Nephron progenitor cell (in vitro differentiated cells): ENCODE results near the gene NDUFS2.

Experiments
- DNase-seq: peaks from one replicate; pipeline ENCODE4 v3.0.0; 2021
- H3K27ac Mint-ChIP-seq: 2 replicates; pipeline ENCODE4 v1.8.0; 2021; ENCODE audit warnings: mild to moderate bottlenecking, moderate library complexity, mixed read lengths
- H3K27me3 Mint-ChIP-seq: 2 replicates; pipeline ENCODE4 v1.8.0; 2021; ENCODE audit warnings: mild to moderate bottlenecking, low read depth, mixed read lengths; ENCODE audit not compliant: poor library complexity
- H3K36me3 Mint-ChIP-seq: 2 replicates; pipeline ENCODE4 v1.8.0; 2021; ENCODE audit warnings: low read depth, mixed read lengths
- H3K4me1 Mint-ChIP-seq: 2 replicates; pipeline ENCODE4 v1.8.0; 2021; ENCODE audit warnings: mixed read lengths
- H3K4me3 Mint-ChIP-seq: 2 replicates; pipeline ENCODE4 v1.8.0; 2021; ENCODE audit warnings: mild to moderate bottlenecking, moderate library complexity, mixed read lengths
- H3K9me3 Mint-ChIP-seq: 2 replicates; pipeline ENCODE4 v1.8.0; 2021; ENCODE audit warnings: mild to moderate bottlenecking, moderate library complexity, mixed read lengths
- CTCF ChIP-seq: fragments of 200-600 bp; sonication (generic); IDR thresholded peaks from 2 replicates; pipeline ENCODE4 v1.5.0; 2021; ENCODE audit warnings: antibody characterized with exemption

NDUFS2 gene

GRCh38 chr1:161163793-161164192, 38.4 kb upstream of the NDUFS2 start:
- Mint-ChIP-seq H3K27me3 (peaks cover 2% of the 10 kb centered on the region), H3K36me3 (peaks cover 35% of the 10 kb centered on the region), H3K4me1 (peaks cover 75% of the 10 kb centered on the region), H3K9me3 (no peaks in the 10 kb centered on the region), H3K4me3 (no peak overlapping the region), H3K27ac (peak overlapping the region; percentile 93)
- no peak for TF ChIP-seq CTCF
- DNase-seq = no peak

GRCh38 chr1:161164901-161165610, 37.1 kb upstream of the NDUFS2 start:
- DNase-seq = no peak
- Mint-ChIP-seq H3K27ac (peak overlapping the region; percentile 93), H3K27me3 (peaks cover 2% of the 10 kb centered on the region), H3K36me3 (peaks cover 40% of the 10 kb centered on the region), H3K9me3 (no peaks in the 10 kb centered on the region), H3K4me1 (peaks cover 66% of the 10 kb centered on the region), H3K4me3 (peak overlapping the region; percentile 72)
- TF ChIP-seq CTCF = no peak

- Mint-ChIP-seq H3K4me3 (peak within 1 kb of the TSS; percentile 89), H3K36me3 (peaks cover 42% of the 10 kb centered on the region), H3K27ac (peak within 1 kb of the TSS; percentile 99), H3K9me3 (no peaks in the 10 kb centered on the region), H3K4me1 (peaks cover 56% of the 10 kb centered on the region), H3K27me3 (peaks cover 2% of the 10 kb centered on the region)
- peak; percentile 40 for TF ChIP-seq CTCF
- DNase-seq = peak; percentile 87
Observed at GRCh38 chr1:161165742-161166668, 36.2 kb upstream of the NDUFS2 start, which contains the start of gene PPOX. TSS of gene PPOX (plus strand) at chr1:161166426. CDS start at chr1:161166848, 422 bp downstream.

DNA sequence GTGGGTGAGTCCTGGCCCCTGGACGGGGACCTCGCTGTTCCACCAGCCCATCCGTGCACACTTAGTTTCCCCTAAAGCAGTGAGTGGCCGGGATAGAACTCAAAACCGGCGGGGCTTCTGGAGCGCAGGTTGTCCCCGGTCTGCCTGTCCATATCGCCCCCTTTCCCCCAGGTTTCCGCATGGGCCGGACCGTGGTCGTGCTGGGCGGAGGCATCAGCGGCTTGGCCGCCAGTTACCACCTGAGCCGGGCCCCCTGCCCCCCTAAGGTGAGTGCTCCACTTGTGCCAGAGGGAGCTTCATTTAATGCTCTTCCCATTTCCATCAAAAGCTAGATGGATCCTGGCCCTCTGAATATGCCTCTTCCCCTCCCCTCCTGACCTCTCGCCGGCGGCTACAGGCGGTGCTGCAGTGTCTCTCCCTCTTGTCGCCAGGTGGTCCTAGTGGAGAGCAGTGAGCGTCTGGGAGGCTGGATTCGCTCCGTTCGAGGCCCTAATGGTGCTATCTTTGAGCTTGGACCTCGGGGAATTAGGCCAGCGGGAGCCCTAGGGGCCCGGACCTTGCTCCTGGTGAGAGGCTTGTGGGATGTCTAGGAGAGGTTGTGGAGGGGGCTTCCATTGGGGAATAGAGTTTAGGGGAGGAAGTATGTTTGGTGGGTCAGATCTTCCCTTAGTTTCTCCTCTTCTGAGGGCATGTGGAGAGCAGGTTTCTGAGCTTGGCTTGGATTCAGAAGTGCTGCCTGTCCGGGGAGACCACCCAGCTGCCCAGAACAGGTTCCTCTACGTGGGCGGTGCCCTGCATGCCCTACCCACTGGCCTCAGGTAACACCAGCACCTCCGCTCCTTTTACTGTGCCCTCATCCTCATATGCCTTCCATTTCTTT, 35.3 kb upstream of the NDUFS2 start:
- H3K4me3 Mint-ChIP-seq = peak overlapping the region; percentile 89
- H3K27me3 Mint-ChIP-seq = peaks cover 2% of the 10 kb centered on the region
- peak overlapping the region; percentile 99 for H3K27ac Mint-ChIP-seq
- TF ChIP-seq CTCF = no peak
- H3K4me1 Mint-ChIP-seq = peaks cover 47% of the 10 kb centered on the region
- DNase-seq = peak; percentile 48
- peaks cover 42% of the 10 kb centered on the region for H3K36me3 Mint-ChIP-seq
- no peaks in the 10 kb centered on the region for H3K9me3 Mint-ChIP-seq

DNA sequence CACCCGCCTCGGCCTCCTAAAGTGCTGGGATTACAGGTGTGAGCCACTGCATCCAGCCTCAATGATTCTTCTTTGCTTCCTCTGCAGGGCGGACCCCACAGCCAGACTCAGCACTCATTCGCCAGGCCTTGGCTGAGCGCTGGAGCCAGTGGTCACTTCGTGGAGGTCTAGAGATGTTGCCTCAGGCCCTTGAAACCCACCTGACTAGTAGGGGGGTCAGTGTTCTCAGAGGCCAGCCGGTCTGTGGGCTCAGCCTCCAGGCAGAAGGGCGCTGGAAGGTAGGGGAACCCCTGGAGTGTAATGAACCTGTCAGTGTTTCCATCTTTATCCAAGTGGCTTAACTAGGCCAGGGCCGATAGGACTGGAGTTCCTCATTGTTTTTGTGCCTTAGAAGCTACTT, 33.3 kb upstream of the NDUFS2 start:
- Mint-ChIP-seq H3K9me3 (no peaks in the 10 kb centered on the region), H3K27me3 (no peaks in the 10 kb centered on the region), H3K27ac (no peak overlapping the region), H3K4me1 (peaks cover 35% of the 10 kb centered on the region), H3K4me3 (peak overlapping the region; percentile 89), H3K36me3 (peaks cover 43% of the 10 kb centered on the region)
- no peak for TF ChIP-seq CTCF
- no peak for DNase-seq
